Astrocyte of the hippocampus (primary cell): ENCODE results near the gene DENND1A.

ENCODE experiments used
- DNase-seq: peaks from one replicate; pipeline ENCODE4 v3.0.0; 2011; ENCODE audit warnings: low read depth, low spot score

Gene DENND1A

DNA sequence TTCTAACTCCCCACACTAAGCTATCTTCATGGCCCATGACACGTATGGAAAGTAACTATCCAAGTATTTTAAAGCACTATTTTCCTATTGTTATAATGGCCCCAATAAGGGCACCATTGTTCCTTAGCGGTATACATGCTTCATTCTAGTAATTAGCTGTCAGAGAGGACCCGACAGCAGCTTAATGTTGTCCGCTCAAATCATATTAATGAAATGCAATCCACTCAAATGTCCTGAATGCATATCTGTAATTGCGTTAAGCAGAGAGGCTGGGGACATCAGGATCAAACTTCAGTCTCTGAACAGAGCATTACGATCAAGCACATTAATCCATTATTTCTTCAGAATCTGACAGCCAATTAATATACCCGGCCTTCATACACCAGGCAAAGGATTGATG lies 434.2 kb downstream of the DENND1A start:
- DNase-seq, result no peak

GRCh38 chr9:123493627-123494026 lies 436.3 kb downstream of the DENND1A start:
- no peak for DNase-seq

DNA sequence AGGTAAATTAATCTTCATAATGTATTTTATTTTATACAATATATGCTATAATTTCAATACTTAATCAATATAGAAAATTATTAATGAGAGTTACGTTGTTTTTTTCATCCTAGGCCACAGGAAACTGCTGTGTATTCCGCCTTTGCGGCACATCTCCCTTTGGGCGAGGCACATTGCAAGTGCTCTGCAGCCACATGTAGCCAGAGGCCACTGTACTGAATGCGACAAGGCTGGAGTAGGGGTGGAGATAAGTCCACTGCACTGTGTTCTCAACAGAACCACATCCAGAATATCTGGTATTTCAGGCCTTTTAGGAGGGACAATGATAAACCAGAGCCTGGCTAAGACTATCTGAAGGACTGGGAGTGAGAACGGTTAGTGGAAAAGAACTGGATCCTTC lies 439.2 kb downstream of the DENND1A start:
- no peak for DNase-seq

GRCh38 chr9:123488722-123489321 lies 441.1 kb downstream of the DENND1A start:
- no peak for DNase-seq

GRCh38 chr9:123487944-123488548 lies 441.9 kb downstream of the DENND1A start:
- no peak for DNase-seq

- no peak for DNase-seq
These were observed 443.5 kb downstream of the DENND1A start for GRCh38 chr9:123486431-123486830.

GRCh38 chr9:123485216-123485615 lies 444.7 kb downstream of the DENND1A start:
- DNase-seq, result no peak

GRCh38 chr9:123484130-123484529 lies 445.8 kb downstream of the DENND1A start:
- DNase-seq, result no peak

GRCh38 chr9:123483191-123483803 lies 446.6 kb downstream of the DENND1A start:
- no peak for DNase-seq

DNA sequence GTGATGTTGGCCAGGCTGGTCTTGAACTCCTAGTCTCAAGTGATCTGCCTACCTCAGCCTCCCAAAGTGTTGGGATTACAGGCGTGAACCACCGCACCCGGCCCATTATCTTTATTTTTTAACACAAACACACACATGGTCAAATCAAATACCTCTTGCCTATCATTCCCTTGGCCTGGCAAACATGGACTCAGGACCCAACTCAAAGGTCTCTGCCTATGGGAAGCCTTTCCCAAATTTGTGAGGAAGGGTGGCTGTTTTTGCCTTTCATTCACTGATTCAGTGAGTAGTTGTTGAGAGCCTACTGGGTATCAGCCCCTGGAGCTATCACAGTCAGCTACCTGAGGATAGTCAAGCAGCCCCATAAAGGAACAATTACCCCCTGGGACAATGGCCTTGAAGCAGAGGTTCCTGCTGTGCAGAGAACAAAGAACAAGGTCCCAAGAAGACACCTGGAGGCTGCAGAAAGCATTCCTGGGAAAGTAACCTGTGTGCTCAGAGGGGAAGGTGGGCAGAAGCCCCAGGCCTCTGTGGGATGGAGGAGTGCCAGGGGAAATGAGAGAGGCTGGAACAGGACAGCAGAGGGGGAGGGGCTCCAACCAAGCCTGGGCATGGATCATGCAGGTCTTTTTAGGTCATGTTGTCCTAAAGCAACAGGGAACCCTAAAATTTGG lies 447.5 kb downstream of the DENND1A start:
- no peak for DNase-seq

DNA sequence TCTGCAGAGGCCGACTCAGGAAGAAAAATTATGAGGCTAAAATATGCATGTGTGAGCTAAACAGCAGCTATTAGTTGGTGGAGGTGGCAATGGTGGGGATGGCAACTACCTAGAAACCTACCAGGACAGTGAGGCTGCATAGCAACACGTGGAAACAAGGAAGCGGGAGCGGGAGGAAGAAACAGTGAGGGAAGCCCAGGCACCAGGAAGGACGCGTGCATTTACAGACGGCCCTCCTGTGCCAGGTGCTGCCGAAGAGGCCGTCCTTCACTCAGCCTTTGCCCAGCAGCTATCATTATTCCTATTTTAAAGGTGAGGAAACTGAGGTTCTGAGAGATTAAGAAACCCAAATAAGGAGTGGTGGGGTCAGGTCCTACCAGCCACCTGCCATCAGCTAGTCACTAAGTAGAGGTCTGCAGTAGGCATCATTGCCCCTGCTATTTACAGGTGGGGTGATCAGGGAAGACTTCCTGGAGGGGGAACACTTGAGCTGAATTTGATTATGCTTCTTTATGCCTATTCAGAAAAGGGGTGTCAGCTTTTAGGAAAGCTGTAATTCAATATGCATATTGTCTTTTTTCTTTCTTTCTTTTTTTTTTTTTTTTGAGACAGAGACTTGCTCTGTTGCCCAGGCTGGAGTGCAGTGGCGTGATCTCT lies 448.6 kb downstream of the DENND1A start:
- no peak for DNase-seq

DNA sequence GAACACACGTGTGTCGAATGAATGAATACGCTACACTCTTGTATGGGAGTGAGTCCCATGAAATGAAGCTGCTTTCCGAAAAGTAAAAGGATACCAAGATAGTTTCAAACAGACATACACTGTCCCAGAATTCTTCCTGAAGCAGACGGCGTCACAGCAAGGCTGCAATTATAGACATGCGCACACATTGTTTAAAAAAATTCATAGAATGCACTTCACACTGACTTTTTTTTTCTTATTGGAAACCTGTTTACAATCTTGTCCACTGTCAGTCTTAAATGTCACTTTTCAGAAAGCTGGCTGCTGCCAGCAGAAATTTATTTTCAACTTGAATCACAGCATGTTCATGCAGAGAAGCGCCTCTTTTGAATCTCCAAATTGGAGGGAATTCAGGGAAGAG lies 449.1 kb downstream of the DENND1A start:
- no peak for DNase-seq

DNA sequence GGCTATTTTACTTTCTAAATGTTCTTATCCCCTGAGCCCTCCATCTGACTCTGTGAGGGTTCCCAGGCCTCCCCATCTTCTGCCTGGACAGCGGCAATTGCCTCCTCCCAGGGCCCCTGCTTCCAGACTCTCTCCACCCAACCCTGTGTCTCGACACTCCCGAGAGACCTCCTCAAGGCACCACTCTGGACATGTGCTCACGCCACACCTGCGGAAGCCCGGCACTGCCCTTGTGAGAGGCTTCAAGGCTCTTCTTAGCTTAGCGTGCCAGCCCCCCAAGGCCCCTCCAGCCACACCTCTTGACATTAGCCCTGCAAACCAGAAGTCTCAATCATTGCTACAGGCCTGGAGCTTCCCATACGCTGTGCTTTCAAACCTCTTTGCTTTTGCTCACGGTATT lies 449.8 kb downstream of the DENND1A start:
- no peak for DNase-seq

GRCh38 chr9:123478967-123479602 lies 450.8 kb downstream of the DENND1A start:
- DNase-seq, result no peak

DNA sequence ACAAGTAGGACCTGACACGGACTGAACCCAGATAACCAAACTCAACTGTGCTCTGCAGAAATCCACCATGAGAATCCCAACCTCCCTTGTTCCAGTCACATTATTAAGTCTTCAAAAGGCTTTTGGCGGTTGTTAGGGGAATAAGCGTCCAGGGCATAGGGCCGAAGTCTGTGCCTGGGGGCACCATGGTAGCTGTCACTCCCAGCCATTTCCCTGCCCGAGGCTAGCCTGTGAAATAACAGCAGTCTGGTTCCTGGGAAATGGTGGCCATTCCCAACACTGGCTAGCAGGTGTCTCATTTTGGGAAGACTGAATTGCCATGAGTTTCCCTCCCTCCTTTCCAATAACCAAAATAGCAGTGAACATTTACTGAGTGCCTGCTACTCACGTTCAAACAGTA lies 451.8 kb downstream of the DENND1A start:
- no peak for DNase-seq

- no peak for DNase-seq
These were observed 454.5 kb downstream of the DENND1A start for GRCh38 chr9:123475407-123475806.

GRCh38 chr9:123472862-123473614 lies 456.9 kb downstream of the DENND1A start:
- DNase-seq, result no peak

- DNase-seq, result no peak
These were observed 457.9 kb downstream of the DENND1A start for GRCh38 chr9:123471843-123472570.

DNA sequence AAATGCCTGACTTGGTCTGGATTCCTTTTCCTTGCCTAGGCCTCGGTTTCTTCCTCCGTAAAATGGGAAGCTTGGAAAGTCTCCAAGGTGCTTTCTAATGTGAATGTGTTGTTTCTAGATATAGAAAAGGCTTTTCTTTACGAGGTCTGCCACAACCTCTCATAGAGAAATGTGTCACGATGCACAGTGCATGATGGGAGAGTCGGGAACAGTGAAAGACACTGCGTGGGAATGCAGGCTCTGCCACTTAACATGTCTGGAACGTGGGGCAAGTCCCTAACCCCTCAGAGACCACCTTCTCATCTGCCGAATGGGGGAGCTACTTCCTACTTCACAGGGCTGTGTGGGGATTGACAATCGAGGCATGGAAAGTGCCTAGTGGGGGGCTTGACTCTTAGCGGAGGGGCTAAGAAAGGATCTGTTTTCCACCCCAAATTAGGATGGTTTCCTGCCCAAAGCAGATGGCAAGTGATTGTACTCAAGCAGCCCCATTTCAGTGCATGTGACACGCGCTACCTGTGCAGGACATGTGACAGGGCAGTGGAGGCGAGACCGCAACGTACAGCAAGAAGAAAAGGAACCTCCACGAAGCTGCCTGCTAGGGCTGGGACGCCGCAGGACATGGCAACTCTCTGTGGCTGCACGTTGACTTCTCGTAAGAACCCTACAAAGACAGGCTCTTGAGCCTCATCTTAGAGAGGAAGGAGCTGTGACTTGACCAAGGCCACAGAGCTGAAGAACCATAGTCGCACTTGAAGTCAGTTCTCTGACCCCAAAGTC lies 458.7 kb downstream of the DENND1A start:
- DNase-seq, result no peak
